WTC11 (cell line): ENCODE results near the gene DRC1. TPM values are rescaled to one million over a fixed set of nuclear protein-coding genes. Genes with fewer than 3 reads are reported as not detected.

Experiments
- ATAC-seq: fragments of 200-7000 bp; cut with Tn5 transposase; 2 replicates; pipeline ENCODE4 v1.10.0; 2021; ENCODE audit warnings: mild to moderate bottlenecking, moderate library complexity
- CTCF ChIA-PET: fragments of 300-600 bp; sonication (Branson Sonifier 250); formaldehyde crosslinking; loops from one replicate; lab custom pipeline; 2021; ENCODE audit warnings: antibody characterized with exemption; lab: Charles Lee
- POLR2A ChIA-PET: fragments of 350-600 bp; sonication (Branson Sonifier 250); formaldehyde crosslinking; loops from one replicate; lab custom pipeline; 2021; ENCODE audit warnings: antibody characterized with exemption; lab: Charles Lee
- DNase-seq: peaks from one replicate; pipeline ENCODE4 v3.0.0; 2021; ENCODE audit warnings: low spot score
- H3K27ac Mint-ChIP-seq: 2 replicates; pipeline ENCODE4 v1.8.0; 2021; ENCODE audit warnings: mixed read lengths
- H3K27me3 Mint-ChIP-seq: 2 replicates; pipeline ENCODE4 v1.8.0; 2021; ENCODE audit warnings: low read depth, mild to moderate bottlenecking, moderate library complexity, mixed read lengths
- H3K36me3 Mint-ChIP-seq: 2 replicates; pipeline ENCODE4 v1.8.0; 2021; ENCODE audit warnings: mixed read lengths
- H3K4me1 Mint-ChIP-seq: 2 replicates; pipeline ENCODE4 v1.8.0; 2022; ENCODE audit warnings: mixed read lengths
- H3K4me3 Mint-ChIP-seq: 2 replicates; pipeline ENCODE4 v1.8.0; 2021; ENCODE audit warnings: mild to moderate bottlenecking, moderate library complexity, mixed read lengths
- H3K9me3 Mint-ChIP-seq: 2 replicates; pipeline ENCODE4 v1.8.0; 2021; ENCODE audit warnings: mixed read lengths
- ETV6 ChIP-seq: sonication (generic); formaldehyde crosslinking; IDR thresholded peaks from 2 replicates; pipeline ENCODE4 v1.8.1; 2022; ENCODE audit warnings: mild to moderate bottlenecking, missing genetic modification reagents
- FOXJ3 ChIP-seq: sonication (generic); formaldehyde crosslinking; IDR thresholded peaks from 2 replicates; pipeline ENCODE4 v1.9.0; 2021; ENCODE audit warnings: missing genetic modification reagents, mild to moderate bottlenecking, borderline replicate concordance
- FOXK1 ChIP-seq: sonication (generic); formaldehyde crosslinking; IDR thresholded peaks from 2 replicates; pipeline ENCODE4 v1.8.0; 2022; ENCODE audit warnings: mild to moderate bottlenecking, moderate library complexity, missing genetic modification reagents
- GABPB1 ChIP-seq: sonication (generic); formaldehyde crosslinking; IDR thresholded peaks from 2 replicates; pipeline ENCODE4 v1.8.1; 2023; ENCODE audit warnings: mild to moderate bottlenecking, missing genetic modification reagents
- GRHL2 ChIP-seq: fragments of 250-450 bp; sonication (Bioruptor Pico); IDR thresholded peaks from 2 replicates; pipeline ENCODE4 v1.8.0; 2022; ENCODE audit warnings: mild to moderate bottlenecking, moderate library complexity; ENCODE audit not compliant: insufficient replicate concordance, severe bottlenecking
- OVOL2 ChIP-seq: fragments of 250-450 bp; sonication (Bioruptor Pico); IDR thresholded peaks from 2 replicates; pipeline ENCODE4 v1.9.0; 2021; ENCODE audit warnings: mild to moderate bottlenecking, borderline replicate concordance
- ZNF138 ChIP-seq: sonication (generic); formaldehyde crosslinking; conservative IDR thresholded peaks from 2 replicates; pipeline ENCODE4 v1.8.1; 2022; ENCODE audit warnings: mild to moderate bottlenecking, moderate library complexity, missing genetic modification reagents
- ZNF317 ChIP-seq: sonication (generic); formaldehyde crosslinking; IDR thresholded peaks from 2 replicates; pipeline ENCODE4 v1.8.1; 2023; ENCODE audit warnings: low read depth, mild to moderate bottlenecking, moderate library complexity, missing genetic modification reagents, borderline replicate concordance
- ZNF416 ChIP-seq: fragments of 250-450 bp; sonication (Bioruptor Pico); IDR thresholded peaks from 2 replicates; pipeline ENCODE4 v1.9.0; 2021; ENCODE audit warnings: mild to moderate bottlenecking, inconsistent platforms
- total RNA-seq: library from RNA; stranded (reverse); gene quantifications from 3 replicates; pipeline ENCODE4 v1.2.3, GENCODE V29; 2021
- TF ChIP-seq, protein P1 (sequence below): sonication (generic); formaldehyde crosslinking; conservative IDR thresholded peaks from 2 replicates; pipeline ENCODE4 v1.8.1; 2023; ENCODE audit warnings: mild to moderate bottlenecking, low read depth, missing genetic modification reagents, moderate library complexity
- TF ChIP-seq, protein P2 (sequence below): sonication (generic); formaldehyde crosslinking; IDR thresholded peaks from 2 replicates; pipeline ENCODE4 v1.8.1; 2022; ENCODE audit warnings: low read depth, missing genetic modification reagents, borderline replicate concordance
- TF ChIP-seq, protein P3 (sequence below): sonication (generic); formaldehyde crosslinking; IDR thresholded peaks from 2 replicates; pipeline ENCODE4 v1.8.0; 2022; ENCODE audit warnings: mild to moderate bottlenecking, missing genetic modification reagents
- TF ChIP-seq, protein P4 (sequence below): fragments of 250-450 bp; sonication (Bioruptor Pico); IDR thresholded peaks from 2 replicates; pipeline ENCODE4 v1.9.0; 2021; ENCODE audit warnings: mild to moderate bottlenecking
- TF ChIP-seq, protein P5 (sequence below): fragments of 250-450 bp; sonication (Bioruptor Pico); IDR thresholded peaks from 2 replicates; pipeline ENCODE4 v1.9.0; 2021; ENCODE audit warnings: mild to moderate bottlenecking, borderline replicate concordance

Gene DRC1
- total RNA-seq, 1 experiment from 2014 or later: 0.55 TPM

DNA sequence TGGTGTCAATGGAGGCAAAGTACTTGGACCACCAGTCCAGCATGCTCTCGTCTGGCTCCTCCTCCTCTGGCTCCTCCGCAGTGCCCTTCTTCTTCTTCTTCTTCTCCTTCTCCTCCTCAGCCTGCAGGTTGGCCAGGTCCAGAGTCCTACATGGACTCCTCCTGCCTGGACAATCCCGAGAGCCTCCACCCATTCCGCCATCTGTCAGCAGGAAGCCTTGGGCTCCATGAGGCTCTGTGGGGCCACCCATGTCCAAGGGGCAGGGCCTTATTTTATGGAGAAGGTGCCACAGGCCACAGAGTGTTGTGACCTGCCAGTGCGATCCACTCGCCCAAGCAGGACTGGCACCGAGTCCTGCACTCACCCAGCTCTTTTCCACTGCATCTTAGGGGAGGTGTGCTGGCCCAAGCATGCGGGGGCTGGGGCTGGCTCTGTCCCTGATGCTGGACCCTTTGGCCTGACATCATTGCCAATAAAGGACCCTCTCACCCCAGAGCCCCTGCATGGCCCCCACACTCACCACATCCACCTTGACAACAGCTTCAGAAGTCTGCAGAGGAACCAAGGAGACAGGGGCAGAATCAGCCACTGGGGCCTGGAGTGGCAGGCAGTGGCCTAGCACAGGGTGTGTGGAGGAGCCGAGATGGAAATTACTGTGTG lies 69.0 kb downstream of the DRC1 start (continued):
- TF ChIP-seq, protein P1, sequence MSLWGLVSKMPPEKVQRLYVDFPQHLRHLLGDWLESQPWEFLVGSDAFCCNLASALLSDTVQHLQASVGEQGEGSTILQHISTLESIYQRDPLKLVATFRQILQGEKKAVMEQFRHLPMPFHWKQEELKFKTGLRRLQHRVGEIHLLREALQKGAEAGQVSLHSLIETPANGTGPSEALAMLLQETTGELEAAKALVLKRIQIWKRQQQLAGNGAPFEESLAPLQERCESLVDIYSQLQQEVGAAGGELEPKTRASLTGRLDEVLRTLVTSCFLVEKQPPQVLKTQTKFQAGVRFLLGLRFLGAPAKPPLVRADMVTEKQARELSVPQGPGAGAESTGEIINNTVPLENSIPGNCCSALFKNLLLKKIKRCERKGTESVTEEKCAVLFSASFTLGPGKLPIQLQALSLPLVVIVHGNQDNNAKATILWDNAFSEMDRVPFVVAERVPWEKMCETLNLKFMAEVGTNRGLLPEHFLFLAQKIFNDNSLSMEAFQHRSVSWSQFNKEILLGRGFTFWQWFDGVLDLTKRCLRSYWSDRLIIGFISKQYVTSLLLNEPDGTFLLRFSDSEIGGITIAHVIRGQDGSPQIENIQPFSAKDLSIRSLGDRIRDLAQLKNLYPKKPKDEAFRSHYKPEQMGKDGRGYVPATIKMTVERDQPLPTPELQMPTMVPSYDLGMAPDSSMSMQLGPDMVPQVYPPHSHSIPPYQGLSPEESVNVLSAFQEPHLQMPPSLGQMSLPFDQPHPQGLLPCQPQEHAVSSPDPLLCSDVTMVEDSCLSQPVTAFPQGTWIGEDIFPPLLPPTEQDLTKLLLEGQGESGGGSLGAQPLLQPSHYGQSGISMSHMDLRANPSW (CRISPR knock-in tag): no peak
- no peak for TF ChIP-seq ZNF138 (CRISPR knock-in tag)
- TF ChIP-seq ZNF317 (CRISPR knock-in tag): no peak
- TF ChIP-seq, protein P2, sequence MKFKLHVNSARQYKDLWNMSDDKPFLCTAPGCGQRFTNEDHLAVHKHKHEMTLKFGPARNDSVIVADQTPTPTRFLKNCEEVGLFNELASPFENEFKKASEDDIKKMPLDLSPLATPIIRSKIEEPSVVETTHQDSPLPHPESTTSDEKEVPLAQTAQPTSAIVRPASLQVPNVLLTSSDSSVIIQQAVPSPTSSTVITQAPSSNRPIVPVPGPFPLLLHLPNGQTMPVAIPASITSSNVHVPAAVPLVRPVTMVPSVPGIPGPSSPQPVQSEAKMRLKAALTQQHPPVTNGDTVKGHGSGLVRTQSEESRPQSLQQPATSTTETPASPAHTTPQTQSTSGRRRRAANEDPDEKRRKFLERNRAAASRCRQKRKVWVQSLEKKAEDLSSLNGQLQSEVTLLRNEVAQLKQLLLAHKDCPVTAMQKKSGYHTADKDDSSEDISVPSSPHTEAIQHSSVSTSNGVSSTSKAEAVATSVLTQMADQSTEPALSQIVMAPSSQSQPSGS (CRISPR knock-in tag): no peak
- no peak for TF ChIP-seq FOXK1 (CRISPR knock-in tag)
- TF ChIP-seq, protein P3, sequence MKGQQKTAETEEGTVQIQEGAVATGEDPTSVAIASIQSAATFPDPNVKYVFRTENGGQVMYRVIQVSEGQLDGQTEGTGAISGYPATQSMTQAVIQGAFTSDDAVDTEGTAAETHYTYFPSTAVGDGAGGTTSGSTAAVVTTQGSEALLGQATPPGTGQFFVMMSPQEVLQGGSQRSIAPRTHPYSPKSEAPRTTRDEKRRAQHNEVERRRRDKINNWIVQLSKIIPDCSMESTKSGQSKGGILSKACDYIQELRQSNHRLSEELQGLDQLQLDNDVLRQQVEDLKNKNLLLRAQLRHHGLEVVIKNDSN (CRISPR knock-in tag): no peak
- TF ChIP-seq FOXJ3 (CRISPR knock-in tag): no peak
- no peak for TF ChIP-seq GRHL2 (CRISPR knock-in tag)
- no peak for TF ChIP-seq ETV6 (CRISPR knock-in tag)
- no peak for TF ChIP-seq GABPB1 (CRISPR knock-in tag)
- TF ChIP-seq, protein P4, sequence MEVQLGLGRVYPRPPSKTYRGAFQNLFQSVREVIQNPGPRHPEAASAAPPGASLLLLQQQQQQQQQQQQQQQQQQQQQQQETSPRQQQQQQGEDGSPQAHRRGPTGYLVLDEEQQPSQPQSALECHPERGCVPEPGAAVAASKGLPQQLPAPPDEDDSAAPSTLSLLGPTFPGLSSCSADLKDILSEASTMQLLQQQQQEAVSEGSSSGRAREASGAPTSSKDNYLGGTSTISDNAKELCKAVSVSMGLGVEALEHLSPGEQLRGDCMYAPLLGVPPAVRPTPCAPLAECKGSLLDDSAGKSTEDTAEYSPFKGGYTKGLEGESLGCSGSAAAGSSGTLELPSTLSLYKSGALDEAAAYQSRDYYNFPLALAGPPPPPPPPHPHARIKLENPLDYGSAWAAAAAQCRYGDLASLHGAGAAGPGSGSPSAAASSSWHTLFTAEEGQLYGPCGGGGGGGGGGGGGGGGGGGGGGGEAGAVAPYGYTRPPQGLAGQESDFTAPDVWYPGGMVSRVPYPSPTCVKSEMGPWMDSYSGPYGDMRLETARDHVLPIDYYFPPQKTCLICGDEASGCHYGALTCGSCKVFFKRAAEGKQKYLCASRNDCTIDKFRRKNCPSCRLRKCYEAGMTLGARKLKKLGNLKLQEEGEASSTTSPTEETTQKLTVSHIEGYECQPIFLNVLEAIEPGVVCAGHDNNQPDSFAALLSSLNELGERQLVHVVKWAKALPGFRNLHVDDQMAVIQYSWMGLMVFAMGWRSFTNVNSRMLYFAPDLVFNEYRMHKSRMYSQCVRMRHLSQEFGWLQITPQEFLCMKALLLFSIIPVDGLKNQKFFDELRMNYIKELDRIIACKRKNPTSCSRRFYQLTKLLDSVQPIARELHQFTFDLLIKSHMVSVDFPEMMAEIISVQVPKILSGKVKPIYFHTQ: no peak
- TF ChIP-seq OVOL2: no peak
- TF ChIP-seq, protein P5, sequence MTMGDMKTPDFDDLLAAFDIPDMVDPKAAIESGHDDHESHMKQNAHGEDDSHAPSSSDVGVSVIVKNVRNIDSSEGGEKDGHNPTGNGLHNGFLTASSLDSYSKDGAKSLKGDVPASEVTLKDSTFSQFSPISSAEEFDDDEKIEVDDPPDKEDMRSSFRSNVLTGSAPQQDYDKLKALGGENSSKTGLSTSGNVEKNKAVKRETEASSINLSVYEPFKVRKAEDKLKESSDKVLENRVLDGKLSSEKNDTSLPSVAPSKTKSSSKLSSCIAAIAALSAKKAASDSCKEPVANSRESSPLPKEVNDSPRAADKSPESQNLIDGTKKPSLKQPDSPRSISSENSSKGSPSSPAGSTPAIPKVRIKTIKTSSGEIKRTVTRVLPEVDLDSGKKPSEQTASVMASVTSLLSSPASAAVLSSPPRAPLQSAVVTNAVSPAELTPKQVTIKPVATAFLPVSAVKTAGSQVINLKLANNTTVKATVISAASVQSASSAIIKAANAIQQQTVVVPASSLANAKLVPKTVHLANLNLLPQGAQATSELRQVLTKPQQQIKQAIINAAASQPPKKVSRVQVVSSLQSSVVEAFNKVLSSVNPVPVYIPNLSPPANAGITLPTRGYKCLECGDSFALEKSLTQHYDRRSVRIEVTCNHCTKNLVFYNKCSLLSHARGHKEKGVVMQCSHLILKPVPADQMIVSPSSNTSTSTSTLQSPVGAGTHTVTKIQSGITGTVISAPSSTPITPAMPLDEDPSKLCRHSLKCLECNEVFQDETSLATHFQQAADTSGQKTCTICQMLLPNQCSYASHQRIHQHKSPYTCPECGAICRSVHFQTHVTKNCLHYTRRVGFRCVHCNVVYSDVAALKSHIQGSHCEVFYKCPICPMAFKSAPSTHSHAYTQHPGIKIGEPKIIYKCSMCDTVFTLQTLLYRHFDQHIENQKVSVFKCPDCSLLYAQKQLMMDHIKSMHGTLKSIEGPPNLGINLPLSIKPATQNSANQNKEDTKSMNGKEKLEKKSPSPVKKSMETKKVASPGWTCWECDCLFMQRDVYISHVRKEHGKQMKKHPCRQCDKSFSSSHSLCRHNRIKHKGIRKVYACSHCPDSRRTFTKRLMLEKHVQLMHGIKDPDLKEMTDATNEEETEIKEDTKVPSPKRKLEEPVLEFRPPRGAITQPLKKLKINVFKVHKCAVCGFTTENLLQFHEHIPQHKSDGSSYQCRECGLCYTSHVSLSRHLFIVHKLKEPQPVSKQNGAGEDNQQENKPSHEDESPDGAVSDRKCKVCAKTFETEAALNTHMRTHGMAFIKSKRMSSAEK (CRISPR knock-in tag): no peak

DNA sequence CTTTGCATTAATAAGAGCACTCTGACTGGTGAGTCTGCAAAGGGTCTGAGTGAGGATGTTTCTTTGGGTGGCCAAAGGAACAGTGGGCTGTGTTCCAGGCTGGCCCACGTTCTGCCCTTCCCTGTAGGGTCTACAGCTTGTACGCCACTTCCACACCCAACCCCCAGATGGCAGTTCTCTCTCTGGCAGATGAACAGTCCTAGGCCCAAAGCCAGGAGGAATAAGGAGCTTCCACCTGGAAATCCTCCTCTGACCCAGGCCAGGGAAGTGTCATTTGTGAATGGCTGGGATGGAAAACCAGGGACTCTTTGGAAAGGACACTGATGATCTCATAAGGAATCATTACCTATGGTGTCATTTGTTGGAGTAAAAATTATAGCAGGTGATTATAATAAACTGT lies 69.6 kb downstream of the DRC1 start:
- H3K27ac Mint-ChIP-seq: no peak overlapping the region
- H3K4me3 Mint-ChIP-seq: no peak overlapping the region
- CTCF ChIA-PET: interaction anchor here (0.5 to 4.9 kb wide), 18 partner anchors 9 to 235 kb away, joined by 3 to 43 read pairs (median 4); no protein-coding TSS in a partner anchor
- POLR2A ChIA-PET: no interaction called here
- no peaks in the 10 kb centered on the region for H3K27me3 Mint-ChIP-seq
- ATAC-seq: peak; percentile 71
- no peak for DNase-seq
- H3K36me3 Mint-ChIP-seq: no peaks in the 10 kb centered on the region
- peaks cover 9% of the 10 kb centered on the region; the same call in 1 of the 2 replicates for H3K9me3 Mint-ChIP-seq
- TF ChIP-seq ZNF416 (CRISPR knock-in tag): no peak
- H3K4me1 Mint-ChIP-seq: 0 out of 2 replicates have a peak, but pooled peaks cover 2% of the 10 kb centered on the region
